ENCODE measurements around the gene RAB34. TPM values are rescaled to one million over a fixed set of nuclear protein-coding genes. Genes with fewer than 3 reads are reported as not detected.
A peak's percentile ranks its signal among the peaks of the same experiment; 100 is the strongest.

RAB34 gene
- total and polyA plus RNA-seq, 9 of the 15 experiments (the other 6 are each of a cell fraction or from before 2014, with no cell fraction given) = 0.07 to 3.8 (median 0.46) TPM; not detected in 1

GRCh38 chr17:28744104-28744971 is 26.7 kb upstream of the RAB34 start (continued):
- TF ChIP-seq ZKSCAN8 (CRISPR knock-in tag; IDR thresholded peaks at IDR 0.05) (no peak), ZNF830 (CRISPR knock-in tag; IDR thresholded peaks at IDR 0.05) (no peak), POLR2B (IDR thresholded peaks at IDR 0.05; ENCODE audit: low read depth, partially characterized antibody) (no peak), CHD7 (IDR thresholded peaks at IDR 0.05; ENCODE audit: low read depth, low read length) (no peak), THRAP3 (IDR thresholded peaks at IDR 0.05; ENCODE audit: borderline replicate concordance) (no peak), SUPT5H (IDR thresholded peaks at IDR 0.05) (peak; percentile 61)
- TF ChIP-seq, protein P1, sequence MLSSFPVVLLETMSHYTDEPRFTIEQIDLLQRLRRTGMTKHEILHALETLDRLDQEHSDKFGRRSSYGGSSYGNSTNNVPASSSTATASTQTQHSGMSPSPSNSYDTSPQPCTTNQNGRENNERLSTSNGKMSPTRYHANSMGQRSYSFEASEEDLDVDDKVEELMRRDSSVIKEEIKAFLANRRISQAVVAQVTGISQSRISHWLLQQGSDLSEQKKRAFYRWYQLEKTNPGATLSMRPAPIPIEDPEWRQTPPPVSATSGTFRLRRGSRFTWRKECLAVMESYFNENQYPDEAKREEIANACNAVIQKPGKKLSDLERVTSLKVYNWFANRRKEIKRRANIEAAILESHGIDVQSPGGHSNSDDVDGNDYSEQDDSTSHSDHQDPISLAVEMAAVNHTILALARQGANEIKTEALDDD (IDR thresholded peaks at IDR 0.05) = no peak
- TF ChIP-seq, protein P2, sequence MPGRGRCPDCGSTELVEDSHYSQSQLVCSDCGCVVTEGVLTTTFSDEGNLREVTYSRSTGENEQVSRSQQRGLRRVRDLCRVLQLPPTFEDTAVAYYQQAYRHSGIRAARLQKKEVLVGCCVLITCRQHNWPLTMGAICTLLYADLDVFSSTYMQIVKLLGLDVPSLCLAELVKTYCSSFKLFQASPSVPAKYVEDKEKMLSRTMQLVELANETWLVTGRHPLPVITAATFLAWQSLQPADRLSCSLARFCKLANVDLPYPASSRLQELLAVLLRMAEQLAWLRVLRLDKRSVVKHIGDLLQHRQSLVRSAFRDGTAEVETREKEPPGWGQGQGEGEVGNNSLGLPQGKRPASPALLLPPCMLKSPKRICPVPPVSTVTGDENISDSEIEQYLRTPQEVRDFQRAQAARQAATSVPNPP (IDR thresholded peaks at IDR 0.05; ENCODE audit: borderline replicate concordance, insufficient read depth, insufficient read length) = no peak
